H1 (cell line): ENCODE measurements around the gene PPP1R11. TPM values are rescaled to one million over a fixed set of nuclear protein-coding genes. Genes with fewer than 3 reads are reported as not detected.

Source experiments
- FOSL1 ChIP-seq: IDR thresholded peaks from 2 replicates; pipeline ENCODE4 v1.6.1; 2011; ENCODE audit warnings: mild to moderate bottlenecking, low read depth, low read length, moderate library complexity; ENCODE audit not compliant: insufficient read depth
- HDAC6 ChIP-seq: IDR thresholded peaks from one replicate; pipeline ENCODE4 v1.7.1; 2012; ENCODE audit warnings: low read depth, mild to moderate bottlenecking, inconsistent platforms, low read length, moderate library complexity
- POLR2AphosphoS5 ChIP-seq: IDR thresholded peaks from 2 replicates; pipeline ENCODE4 v1.6.1; 2011; ENCODE audit warnings: low read depth, low read length
- SAP30 ChIP-seq: fragments of 300-600 bp; sonication (generic); IDR thresholded peaks from 2 replicates; pipeline ENCODE4 v1.7.1; 2012; ENCODE audit warnings: low read length, moderate library complexity, mild to moderate bottlenecking, inconsistent platforms; ENCODE audit not compliant: insufficient read depth, insufficient replicate concordance
- SIRT6 ChIP-seq: IDR thresholded peaks from one replicate; pipeline ENCODE4 v1.7.1; 2012; ENCODE audit warnings: low read length, inconsistent platforms
- TCF12 ChIP-seq: IDR thresholded peaks from 2 replicates; pipeline ENCODE4 v1.6.1; 2011; ENCODE audit warnings: low read depth, mild to moderate bottlenecking, low read length
- ZNF274 ChIP-seq: IDR thresholded peaks from 2 replicates; pipeline ENCODE4 v1.7.0; 2012; ENCODE audit warnings: low read length, borderline replicate concordance; ENCODE audit errors: extremely low read depth
- polyA plus RNA-seq, 7 experiments: library from polyadenylated mRNA; depleted of rRNA in 3 of 7; stranded (reverse) in 5 of 7; unstranded in 2 of 7; fragments of >200 nt in 5 of 7; fragments of 200-250 nt in 2 of 7; gene quantifications; 1 replicate in 5 of 7; 2 replicates in 1 of 7; 4 replicates in 1 of 7; pipeline versions ENCODE4 v1.2.1 to v1.2.3, GENCODE V29; 2011 to 2013; ENCODE audit warnings: missing spikeins in 2 of 7, mixed read lengths in 2 of 7
- total RNA-seq: library from RNA; stranded (reverse); fragmentation: NEBNext Ultra II Directional; extraction: Animal tissue kit (Norgen Biotek cat#: 25700); gene quantifications from 2 replicates; pipeline ENCODE4 v1.2.1, GENCODE V29; 2021
- TF ChIP-seq, protein P1 (sequence below): fragments of 300-600 bp; sonication (generic); IDR thresholded peaks from 2 replicates; pipeline ENCODE4 v1.7.1; 2012; ENCODE audit warnings: low read length, moderate library complexity, mild to moderate bottlenecking, inconsistent platforms; ENCODE audit not compliant: insufficient replicate concordance
- TF ChIP-seq, protein P2 (sequence below): IDR thresholded peaks from 2 replicates; pipeline ENCODE4 v1.6.1; 2011; ENCODE audit warnings: low read depth, mild to moderate bottlenecking, low read length; ENCODE audit not compliant: insufficient read depth

Gene PPP1R11
- total and polyA plus RNA-seq, 2 of the 8 experiments (the other 6 are each of a cell fraction or from before 2014, with no cell fraction given), result 26.1 to 32.8 TPM

DNA sequence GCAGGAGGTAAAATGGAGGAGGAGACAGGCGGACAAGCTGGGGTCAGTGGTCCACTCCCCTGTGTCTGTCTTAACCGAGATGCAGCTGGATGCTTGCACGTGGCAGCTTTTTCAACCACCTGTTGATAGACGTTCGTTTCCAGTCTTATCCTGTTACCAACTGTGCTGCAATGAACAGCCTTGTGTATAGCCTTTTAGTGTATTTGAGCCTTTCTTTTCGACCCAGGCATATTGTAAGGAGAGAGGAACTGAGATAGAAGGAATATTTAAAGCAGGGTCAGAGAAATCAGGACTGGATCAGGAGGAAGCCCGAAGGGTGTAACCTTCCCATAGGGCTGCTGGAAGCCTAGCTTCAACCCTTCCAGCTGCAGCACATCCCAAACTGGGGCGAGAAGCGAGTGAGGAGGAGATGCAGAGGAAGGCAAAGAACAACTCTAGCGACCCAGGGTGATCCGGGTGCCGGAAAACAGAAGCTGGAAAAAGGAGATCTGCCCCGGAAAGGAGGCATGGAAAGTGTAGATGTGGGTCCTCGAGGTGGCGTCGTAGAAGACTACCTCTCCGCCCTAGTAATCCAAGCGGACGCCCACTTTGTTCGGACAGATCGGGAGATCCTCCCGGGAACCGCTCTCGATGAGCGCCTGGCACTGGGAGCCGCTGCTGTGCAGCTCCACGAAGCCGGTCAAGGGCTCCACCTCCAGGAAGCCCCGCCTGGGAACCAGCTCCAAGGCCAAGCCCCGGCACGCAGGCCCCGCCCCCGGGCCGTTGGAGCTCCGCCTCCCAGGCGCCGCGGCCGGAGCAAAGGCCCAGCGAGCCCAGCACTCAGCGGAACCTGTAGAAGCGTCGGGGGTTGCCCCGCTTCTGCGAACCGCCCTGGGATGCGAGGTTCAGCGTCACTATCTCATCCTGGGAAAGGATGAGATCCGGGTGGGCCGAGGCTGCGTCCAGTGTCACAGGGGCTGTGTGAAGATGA, 34.7 kb downstream of the PPP1R11 start (continued):
- TF ChIP-seq TCF12 (no peak), HDAC6 (no peak), FOSL1 (no peak), SAP30 (no peak), ZNF274 (no peak), SIRT6 (no peak), POLR2AphosphoS5 (no peak)
- TF ChIP-seq, protein P1, sequence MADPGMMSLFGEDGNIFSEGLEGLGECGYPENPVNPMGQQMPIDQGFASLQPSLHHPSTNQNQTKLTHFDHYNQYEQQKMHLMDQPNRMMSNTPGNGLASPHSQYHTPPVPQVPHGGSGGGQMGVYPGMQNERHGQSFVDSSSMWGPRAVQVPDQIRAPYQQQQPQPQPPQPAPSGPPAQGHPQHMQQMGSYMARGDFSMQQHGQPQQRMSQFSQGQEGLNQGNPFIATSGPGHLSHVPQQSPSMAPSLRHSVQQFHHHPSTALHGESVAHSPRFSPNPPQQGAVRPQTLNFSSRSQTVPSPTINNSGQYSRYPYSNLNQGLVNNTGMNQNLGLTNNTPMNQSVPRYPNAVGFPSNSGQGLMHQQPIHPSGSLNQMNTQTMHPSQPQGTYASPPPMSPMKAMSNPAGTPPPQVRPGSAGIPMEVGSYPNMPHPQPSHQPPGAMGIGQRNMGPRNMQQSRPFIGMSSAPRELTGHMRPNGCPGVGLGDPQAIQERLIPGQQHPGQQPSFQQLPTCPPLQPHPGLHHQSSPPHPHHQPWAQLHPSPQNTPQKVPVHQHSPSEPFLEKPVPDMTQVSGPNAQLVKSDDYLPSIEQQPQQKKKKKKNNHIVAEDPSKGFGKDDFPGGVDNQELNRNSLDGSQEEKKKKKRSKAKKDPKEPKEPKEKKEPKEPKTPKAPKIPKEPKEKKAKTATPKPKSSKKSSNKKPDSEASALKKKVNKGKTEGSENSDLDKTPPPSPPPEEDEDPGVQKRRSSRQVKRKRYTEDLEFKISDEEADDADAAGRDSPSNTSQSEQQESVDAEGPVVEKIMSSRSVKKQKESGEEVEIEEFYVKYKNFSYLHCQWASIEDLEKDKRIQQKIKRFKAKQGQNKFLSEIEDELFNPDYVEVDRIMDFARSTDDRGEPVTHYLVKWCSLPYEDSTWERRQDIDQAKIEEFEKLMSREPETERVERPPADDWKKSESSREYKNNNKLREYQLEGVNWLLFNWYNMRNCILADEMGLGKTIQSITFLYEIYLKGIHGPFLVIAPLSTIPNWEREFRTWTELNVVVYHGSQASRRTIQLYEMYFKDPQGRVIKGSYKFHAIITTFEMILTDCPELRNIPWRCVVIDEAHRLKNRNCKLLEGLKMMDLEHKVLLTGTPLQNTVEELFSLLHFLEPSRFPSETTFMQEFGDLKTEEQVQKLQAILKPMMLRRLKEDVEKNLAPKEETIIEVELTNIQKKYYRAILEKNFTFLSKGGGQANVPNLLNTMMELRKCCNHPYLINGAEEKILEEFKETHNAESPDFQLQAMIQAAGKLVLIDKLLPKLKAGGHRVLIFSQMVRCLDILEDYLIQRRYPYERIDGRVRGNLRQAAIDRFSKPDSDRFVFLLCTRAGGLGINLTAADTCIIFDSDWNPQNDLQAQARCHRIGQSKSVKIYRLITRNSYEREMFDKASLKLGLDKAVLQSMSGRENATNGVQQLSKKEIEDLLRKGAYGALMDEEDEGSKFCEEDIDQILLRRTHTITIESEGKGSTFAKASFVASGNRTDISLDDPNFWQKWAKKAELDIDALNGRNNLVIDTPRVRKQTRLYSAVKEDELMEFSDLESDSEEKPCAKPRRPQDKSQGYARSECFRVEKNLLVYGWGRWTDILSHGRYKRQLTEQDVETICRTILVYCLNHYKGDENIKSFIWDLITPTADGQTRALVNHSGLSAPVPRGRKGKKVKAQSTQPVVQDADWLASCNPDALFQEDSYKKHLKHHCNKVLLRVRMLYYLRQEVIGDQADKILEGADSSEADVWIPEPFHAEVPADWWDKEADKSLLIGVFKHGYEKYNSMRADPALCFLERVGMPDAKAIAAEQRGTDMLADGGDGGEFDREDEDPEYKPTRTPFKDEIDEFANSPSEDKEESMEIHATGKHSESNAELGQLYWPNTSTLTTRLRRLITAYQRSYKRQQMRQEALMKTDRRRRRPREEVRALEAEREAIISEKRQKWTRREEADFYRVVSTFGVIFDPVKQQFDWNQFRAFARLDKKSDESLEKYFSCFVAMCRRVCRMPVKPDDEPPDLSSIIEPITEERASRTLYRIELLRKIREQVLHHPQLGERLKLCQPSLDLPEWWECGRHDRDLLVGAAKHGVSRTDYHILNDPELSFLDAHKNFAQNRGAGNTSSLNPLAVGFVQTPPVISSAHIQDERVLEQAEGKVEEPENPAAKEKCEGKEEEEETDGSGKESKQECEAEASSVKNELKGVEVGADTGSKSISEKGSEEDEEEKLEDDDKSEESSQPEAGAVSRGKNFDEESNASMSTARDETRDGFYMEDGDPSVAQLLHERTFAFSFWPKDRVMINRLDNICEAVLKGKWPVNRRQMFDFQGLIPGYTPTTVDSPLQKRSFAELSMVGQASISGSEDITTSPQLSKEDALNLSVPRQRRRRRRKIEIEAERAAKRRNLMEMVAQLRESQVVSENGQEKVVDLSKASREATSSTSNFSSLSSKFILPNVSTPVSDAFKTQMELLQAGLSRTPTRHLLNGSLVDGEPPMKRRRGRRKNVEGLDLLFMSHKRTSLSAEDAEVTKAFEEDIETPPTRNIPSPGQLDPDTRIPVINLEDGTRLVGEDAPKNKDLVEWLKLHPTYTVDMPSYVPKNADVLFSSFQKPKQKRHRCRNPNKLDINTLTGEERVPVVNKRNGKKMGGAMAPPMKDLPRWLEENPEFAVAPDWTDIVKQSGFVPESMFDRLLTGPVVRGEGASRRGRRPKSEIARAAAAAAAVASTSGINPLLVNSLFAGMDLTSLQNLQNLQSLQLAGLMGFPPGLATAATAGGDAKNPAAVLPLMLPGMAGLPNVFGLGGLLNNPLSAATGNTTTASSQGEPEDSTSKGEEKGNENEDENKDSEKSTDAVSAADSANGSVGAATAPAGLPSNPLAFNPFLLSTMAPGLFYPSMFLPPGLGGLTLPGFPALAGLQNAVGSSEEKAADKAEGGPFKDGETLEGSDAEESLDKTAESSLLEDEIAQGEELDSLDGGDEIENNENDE, result no peak
- TF ChIP-seq, protein P2, sequence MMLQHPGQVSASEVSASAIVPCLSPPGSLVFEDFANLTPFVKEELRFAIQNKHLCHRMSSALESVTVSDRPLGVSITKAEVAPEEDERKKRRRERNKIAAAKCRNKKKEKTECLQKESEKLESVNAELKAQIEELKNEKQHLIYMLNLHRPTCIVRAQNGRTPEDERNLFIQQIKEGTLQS, result no peak
